GM12801 (cell line): Measurements from ENCODE around the gene ENOX1.

Experiments
- TF ChIP-seq, protein P1 (sequence below): IDR thresholded peaks from one replicate; pipeline ENCODE4 v1.5.1; 2011; ENCODE audit warnings: control low read depth; ENCODE audit not compliant: insufficient read length; ENCODE audit errors: extremely low read depth

The ENOX1 gene

GRCh38 chr13:43608400-43609137, 178.2 kb downstream of the ENOX1 start:
- TF ChIP-seq, protein P1, sequence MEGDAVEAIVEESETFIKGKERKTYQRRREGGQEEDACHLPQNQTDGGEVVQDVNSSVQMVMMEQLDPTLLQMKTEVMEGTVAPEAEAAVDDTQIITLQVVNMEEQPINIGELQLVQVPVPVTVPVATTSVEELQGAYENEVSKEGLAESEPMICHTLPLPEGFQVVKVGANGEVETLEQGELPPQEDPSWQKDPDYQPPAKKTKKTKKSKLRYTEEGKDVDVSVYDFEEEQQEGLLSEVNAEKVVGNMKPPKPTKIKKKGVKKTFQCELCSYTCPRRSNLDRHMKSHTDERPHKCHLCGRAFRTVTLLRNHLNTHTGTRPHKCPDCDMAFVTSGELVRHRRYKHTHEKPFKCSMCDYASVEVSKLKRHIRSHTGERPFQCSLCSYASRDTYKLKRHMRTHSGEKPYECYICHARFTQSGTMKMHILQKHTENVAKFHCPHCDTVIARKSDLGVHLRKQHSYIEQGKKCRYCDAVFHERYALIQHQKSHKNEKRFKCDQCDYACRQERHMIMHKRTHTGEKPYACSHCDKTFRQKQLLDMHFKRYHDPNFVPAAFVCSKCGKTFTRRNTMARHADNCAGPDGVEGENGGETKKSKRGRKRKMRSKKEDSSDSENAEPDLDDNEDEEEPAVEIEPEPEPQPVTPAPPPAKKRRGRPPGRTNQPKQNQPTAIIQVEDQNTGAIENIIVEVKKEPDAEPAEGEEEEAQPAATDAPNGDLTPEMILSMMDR = no peak

DNA sequence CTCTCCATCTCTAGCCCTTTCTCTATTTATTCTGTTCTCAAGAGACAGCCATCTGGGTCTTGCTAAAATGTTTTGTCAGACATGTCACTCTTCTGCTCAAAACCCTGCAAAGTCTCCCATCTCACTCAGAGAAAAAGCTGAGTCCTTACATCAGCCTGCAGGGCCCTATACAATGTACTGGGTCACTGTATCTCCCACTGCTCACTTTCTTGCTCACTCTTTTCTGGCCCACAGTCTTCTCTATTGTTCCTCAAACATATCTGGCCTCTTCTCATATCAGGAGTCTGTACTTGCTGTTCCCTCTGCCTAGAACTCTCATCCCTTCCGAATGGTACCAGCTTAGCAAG, 189.2 kb downstream of the ENOX1 start:
- TF ChIP-seq, protein P1 = no peak

GRCh38 chr13:43596924-43597598, 189.7 kb downstream of the ENOX1 start:
- TF ChIP-seq, protein P1 = no peak

GRCh38 chr13:43596006-43596405, 190.8 kb downstream of the ENOX1 start:
- TF ChIP-seq, protein P1 = no peak

DNA sequence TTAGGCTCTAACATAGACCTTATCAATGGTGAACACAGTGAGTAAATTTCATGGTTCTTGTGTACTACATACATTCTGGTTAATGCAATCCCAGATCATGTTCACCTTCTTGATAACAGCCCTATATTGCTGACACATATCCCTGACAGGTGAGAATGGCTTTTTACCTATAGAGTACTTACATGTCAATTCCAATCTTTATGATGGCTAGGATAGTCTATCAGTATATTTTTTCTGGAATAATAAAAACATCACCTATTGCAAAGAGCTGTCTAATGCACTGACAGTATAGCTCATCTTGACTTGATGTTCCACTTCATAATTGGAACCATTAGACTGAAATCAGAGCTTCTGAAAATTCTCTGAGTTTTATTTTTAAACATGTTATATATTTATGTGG, 199.4 kb downstream of the ENOX1 start:
- TF ChIP-seq, protein P1 = no peak

DNA sequence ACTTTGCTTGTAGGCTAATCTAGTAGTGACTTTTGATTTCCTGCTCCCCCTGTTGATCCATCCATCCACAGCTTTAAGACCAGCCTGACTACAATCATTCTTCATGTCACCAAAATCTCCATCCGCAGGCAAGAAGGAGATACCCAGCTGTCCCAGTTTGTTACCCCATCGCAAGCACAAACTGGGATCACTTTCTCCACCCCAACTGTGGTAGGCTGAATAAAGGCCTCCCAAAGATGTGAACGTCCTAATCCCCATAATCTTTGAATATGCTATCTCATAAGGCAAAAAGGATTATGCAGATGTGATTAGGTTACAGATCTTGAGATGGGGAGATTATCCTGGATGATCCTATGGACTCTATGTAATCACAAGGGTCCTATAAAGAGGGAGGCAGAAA, 202.0 kb downstream of the ENOX1 start:
- TF ChIP-seq, protein P1 = no peak

GRCh38 chr13:43583321-43583720, 203.5 kb downstream of the ENOX1 start:
- TF ChIP-seq, protein P1 = no peak
